ENCODE measurements around the gene CDH13.

CDH13 gene

GRCh38 chr16:82758904-82759303 lies 132.1 kb downstream of the CDH13 start:
- Histone ChIP-seq H3K9ac (ENCODE audit: low read length) (no peak overlapping the region), H3K27ac (ENCODE audit: low read length) (no peak overlapping the region), H2AFZ (ENCODE audit: low read depth, low read length) (no peak overlapping the region), H3K79me2 (ENCODE audit: low read length) (no peaks in the 10 kb centered on the region), H4K20me1 (ENCODE audit: insufficient read depth, low read length) (no peaks in the 10 kb centered on the region), H3K4me3 (ENCODE audit: low read length) (no peak overlapping the region), H3K9me3 (ENCODE audit: insufficient read depth, low read length) (no peaks in the 10 kb centered on the region), H3K4me1 (ENCODE audit: low read length) (no peaks in the 10 kb centered on the region), H3K27me3 (ENCODE audit: low read depth, low read length) (no peaks in the 10 kb centered on the region), H3K4me2 (ENCODE audit: low read length) (no peak overlapping the region), H3K36me3 (replicated peaks; ENCODE audit: low read depth, low read length) (no peaks in the 10 kb centered on the region)
- no peak for TF ChIP-seq CTCF (IDR thresholded peaks at IDR 0.05; ENCODE audit: low read depth, low read length)

- no peak overlapping the region for H2AFZ ChIP-seq (ENCODE audit: low read depth, low read length)
- H4K20me1 ChIP-seq (ENCODE audit: insufficient read depth, low read length) = no peaks in the 10 kb centered on the region
- H3K4me1 ChIP-seq (ENCODE audit: low read length) = no peaks in the 10 kb centered on the region
- TF ChIP-seq EZH2phosphoT487 (IDR thresholded peaks at IDR 0.05; ENCODE audit: low read depth) (no peak), CTCF (IDR thresholded peaks at IDR 0.05; ENCODE audit: low read depth, low read length) (no peak)
- no peaks in the 10 kb centered on the region; the same call in 1 of the 2 replicates for H3K27me3 ChIP-seq (ENCODE audit: low read depth, low read length)
- H3K36me3 ChIP-seq (replicated peaks; ENCODE audit: low read depth, low read length) = no peaks in the 10 kb centered on the region
- H3K9ac ChIP-seq (ENCODE audit: low read length) = no peak overlapping the region
- H3K4me3 ChIP-seq (ENCODE audit: low read length) = no peak overlapping the region
- no peaks in the 10 kb centered on the region for H3K79me2 ChIP-seq (ENCODE audit: low read length)
- no peak overlapping the region for H3K27ac ChIP-seq (ENCODE audit: low read length)
- H3K9me3 ChIP-seq (ENCODE audit: insufficient read depth, low read length) = no peaks in the 10 kb centered on the region
- no peak overlapping the region for H3K4me2 ChIP-seq (ENCODE audit: low read length)
These were observed 134.5 kb downstream of the CDH13 start for GRCh38 chr16:82761236-82761635.

DNA sequence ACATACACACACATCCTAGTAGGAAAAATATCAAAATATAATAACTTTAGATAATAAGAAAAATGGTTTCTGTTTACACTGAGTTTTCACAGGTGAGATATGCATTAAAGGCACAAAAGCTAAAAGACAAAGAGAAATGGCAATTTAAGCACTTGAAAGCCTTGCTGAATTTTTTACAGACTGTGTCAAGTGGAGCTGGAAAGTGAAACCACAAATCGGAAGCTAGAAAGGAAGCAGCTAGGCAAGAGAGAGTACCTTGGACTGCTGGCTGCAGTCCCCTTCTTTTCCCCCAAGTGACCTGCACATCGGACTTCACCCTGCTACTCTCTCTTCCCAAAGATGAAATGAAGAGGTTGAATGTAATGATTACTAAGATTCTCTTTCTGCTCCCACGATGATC lies 135.1 kb downstream of the CDH13 start:
- no peak overlapping the region for H3K9ac ChIP-seq (ENCODE audit: low read length)

GRCh38 chr16:82763371-82763770 lies 136.6 kb downstream of the CDH13 start:
- H3K27me3 ChIP-seq (ENCODE audit: low read depth, low read length) = no peaks in the 10 kb centered on the region; the same call in 1 of the 2 replicates
- no peak overlapping the region for H3K4me3 ChIP-seq (ENCODE audit: low read length)
- H3K4me1 ChIP-seq (ENCODE audit: low read length) = no peaks in the 10 kb centered on the region
- no peaks in the 10 kb centered on the region for H3K9me3 ChIP-seq (ENCODE audit: insufficient read depth, low read length)
- TF ChIP-seq CTCF (IDR thresholded peaks at IDR 0.05; ENCODE audit: low read depth, low read length) = no peak
- TF ChIP-seq EZH2phosphoT487 (IDR thresholded peaks at IDR 0.05; ENCODE audit: low read depth) = no peak
- no peak overlapping the region for H2AFZ ChIP-seq (ENCODE audit: low read depth, low read length)
- H3K36me3 ChIP-seq (replicated peaks; ENCODE audit: low read depth, low read length) = no peaks in the 10 kb centered on the region
- H4K20me1 ChIP-seq (ENCODE audit: insufficient read depth, low read length) = no peaks in the 10 kb centered on the region
- no peak overlapping the region for H3K9ac ChIP-seq (ENCODE audit: low read length)
- no peak overlapping the region for H3K27ac ChIP-seq (ENCODE audit: low read length)
- H3K4me2 ChIP-seq (ENCODE audit: low read length) = no peak overlapping the region
- no peaks in the 10 kb centered on the region for H3K79me2 ChIP-seq (ENCODE audit: low read length)

More for the DNA sequence above, 135.1 kb downstream of the CDH13 start:
- Histone ChIP-seq H3K79me2 (ENCODE audit: low read length) (no peaks in the 10 kb centered on the region), H3K27me3 (ENCODE audit: low read depth, low read length) (no peaks in the 10 kb centered on the region; the same call in 1 of the 2 replicates), H3K4me1 (ENCODE audit: low read length) (no peaks in the 10 kb centered on the region), H2AFZ (ENCODE audit: low read depth, low read length) (no peak overlapping the region), H3K9me3 (ENCODE audit: insufficient read depth, low read length) (no peaks in the 10 kb centered on the region), H3K27ac (ENCODE audit: low read length) (no peak overlapping the region), H4K20me1 (ENCODE audit: insufficient read depth, low read length) (no peaks in the 10 kb centered on the region), H3K4me3 (ENCODE audit: low read length) (no peak overlapping the region), H3K4me2 (ENCODE audit: low read length) (no peak overlapping the region; the same call in 1 of the 2 replicates), H3K36me3 (replicated peaks; ENCODE audit: low read depth, low read length) (no peaks in the 10 kb centered on the region)
- TF ChIP-seq EZH2phosphoT487 (IDR thresholded peaks at IDR 0.05; ENCODE audit: low read depth) (no peak), CTCF (IDR thresholded peaks at IDR 0.05; ENCODE audit: low read depth, low read length) (no peak)

All from OCI-LY3 (cell line).